Measurements from ENCODE around the gene APBB2.

APBB2 gene

DNA sequence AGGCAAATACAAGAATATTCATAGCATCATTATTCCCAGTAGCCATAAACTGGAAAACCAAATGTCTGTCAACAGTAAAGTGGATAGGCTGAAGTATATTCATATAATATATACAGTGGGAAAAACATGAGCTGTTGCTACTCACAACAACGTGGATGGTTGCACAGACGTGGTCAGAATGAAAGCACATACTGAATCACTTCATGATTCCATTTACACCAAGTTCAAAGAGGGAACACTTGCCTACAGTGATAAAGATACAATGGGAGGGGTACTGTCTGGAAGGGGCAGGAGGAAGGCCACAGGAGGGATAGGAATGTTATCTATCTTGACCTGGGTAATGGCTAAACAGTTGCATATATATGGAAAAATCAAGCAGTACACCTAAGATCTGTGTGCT lies 25.3 kb downstream of the APBB2 start:
- DNase-seq (ENCODE audit: low read depth), result no peak

DNA sequence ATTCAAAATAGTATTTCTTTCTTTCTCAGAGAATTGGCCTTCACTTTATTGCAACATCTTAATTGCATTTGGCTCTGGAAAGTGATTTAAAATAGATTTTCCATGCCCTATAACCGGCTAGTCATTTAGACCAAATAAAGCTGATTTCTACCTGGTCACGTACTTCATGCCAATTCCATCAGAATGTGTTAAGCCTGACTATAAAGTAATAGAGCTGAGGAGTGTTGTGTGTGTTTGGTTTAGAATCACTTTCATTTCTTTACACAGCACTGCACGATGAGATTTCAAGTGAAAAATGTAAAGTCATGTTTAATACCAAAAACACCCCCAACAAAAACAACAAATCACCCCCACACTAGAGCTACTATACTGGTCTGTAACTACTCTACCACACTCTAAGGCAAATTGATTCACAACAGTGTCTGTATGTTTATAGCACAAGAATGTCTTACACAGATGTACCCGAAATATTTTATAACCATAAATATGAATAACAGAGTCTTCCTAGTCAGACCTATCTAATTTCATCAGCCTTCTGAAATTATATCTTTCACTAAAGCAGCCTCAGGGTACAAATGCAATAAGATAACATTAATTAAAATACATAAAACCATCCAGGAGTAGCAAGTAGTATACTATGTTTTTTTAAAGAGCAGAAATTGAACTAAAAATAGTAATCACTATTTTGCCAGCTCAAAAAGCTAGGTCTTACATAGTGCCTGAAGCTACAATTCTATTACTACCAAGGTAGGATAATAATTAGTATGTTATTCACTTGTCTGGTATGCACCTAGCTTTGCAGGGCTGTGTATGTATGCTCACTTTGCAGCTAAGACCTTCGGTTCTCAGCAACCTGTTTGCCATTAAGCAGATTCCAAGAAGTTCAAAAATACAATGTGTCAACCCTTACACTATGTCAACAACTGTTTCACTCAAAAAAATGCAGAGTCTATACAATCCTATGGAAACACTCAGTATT lies 28.4 kb downstream of the APBB2 start:
- no peak for DNase-seq (ENCODE audit: low read depth)

DNA sequence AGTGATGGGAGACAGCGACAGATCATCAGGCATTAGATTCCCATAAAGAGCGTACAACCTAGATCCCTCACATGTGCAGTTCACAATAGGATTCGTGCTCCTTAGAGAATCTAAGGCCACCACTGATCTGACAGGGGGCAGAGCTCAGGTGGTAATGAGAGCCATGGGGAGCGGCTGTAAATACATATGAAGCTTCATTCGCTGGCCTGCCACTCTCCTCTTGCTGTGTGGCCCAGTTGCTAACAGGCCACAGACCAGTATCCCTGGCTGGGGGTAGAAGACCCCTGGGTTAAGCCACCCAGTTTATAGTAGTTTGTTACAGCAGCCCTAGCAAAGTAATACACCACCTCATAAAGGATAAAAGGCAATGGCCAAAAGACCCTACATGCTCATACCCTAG lies 30.3 kb downstream of the APBB2 start:
- no peak for DNase-seq (ENCODE audit: low read depth)

DNA sequence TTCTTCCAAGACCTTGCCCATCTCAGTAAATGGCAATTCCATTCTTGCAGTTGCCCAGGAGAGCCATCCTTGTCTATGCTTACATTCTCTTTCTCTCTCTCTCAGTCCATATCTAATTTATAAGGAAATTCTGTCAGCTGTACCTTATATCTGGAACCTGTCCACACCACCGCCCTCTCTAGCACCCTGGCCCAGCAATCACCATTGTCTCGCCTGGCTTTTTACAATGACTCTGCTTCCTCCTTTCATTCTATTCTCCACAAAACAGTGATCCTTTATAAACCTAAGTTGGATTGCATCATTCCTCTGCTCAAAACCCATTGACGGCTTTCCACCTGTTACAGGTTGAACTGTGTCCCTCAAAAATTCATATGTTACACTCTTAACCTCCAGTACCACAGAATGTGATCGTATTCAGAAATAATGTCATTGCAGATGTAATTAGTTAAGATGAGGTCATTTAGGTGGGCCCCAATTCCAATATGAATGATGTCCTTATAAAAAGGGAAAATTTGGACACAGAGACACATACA lies 31.3 kb downstream of the APBB2 start:
- DNase-seq (ENCODE audit: low read depth), result no peak

DNA sequence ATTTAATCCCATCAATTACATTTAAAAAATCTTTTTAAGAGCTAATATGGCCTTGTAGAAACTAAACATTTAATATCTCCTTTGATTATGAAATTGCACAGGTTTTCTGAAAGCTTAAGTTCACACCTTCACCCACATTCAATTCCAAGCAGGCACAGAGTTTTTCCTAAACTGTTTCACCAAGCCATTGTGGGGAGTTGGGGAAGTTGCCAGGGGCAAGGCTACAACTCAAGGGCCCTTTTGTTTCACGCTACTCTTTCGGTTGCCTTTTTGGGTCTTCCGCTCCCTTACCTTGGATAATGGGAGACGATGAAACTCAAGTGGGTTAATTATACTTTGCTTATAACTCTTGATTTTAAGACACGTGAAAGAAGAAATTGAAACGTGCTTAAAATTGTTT lies 33.3 kb downstream of the APBB2 start:
- no peak for DNase-seq (ENCODE audit: low read depth)

DNA sequence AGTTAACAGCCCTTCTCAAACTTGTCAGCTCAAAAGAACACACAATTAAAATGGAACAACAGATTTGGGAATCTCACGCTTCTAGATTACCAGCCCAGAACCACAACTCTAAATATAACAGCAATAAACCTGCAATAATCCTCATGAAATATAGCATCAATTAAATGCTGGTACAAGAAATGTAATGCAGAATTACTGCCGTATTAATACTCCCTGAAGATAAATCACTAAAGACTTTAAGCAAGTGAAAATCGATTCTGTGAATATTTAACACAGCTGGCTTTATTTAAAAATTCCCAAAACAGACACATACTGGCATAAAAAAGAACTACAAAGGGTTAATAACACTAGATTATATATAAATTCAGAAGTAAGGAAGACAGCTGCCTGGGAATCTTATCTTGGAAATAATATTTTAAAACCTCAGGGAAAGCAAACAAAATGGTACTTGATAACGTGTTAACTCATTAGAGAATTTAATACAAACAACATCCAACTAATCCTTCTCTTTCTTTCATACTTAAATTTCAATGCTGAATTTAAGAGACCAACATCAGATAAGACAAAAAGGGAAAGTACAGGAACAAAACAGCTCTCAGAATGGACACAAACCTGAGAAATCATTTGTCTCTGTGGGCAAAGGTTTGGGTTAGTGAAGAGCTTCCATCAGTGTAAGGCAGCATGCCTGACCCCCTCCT lies 34.7 kb downstream of the APBB2 start:
- DNase-seq (ENCODE audit: low read depth), result no peak

DNA sequence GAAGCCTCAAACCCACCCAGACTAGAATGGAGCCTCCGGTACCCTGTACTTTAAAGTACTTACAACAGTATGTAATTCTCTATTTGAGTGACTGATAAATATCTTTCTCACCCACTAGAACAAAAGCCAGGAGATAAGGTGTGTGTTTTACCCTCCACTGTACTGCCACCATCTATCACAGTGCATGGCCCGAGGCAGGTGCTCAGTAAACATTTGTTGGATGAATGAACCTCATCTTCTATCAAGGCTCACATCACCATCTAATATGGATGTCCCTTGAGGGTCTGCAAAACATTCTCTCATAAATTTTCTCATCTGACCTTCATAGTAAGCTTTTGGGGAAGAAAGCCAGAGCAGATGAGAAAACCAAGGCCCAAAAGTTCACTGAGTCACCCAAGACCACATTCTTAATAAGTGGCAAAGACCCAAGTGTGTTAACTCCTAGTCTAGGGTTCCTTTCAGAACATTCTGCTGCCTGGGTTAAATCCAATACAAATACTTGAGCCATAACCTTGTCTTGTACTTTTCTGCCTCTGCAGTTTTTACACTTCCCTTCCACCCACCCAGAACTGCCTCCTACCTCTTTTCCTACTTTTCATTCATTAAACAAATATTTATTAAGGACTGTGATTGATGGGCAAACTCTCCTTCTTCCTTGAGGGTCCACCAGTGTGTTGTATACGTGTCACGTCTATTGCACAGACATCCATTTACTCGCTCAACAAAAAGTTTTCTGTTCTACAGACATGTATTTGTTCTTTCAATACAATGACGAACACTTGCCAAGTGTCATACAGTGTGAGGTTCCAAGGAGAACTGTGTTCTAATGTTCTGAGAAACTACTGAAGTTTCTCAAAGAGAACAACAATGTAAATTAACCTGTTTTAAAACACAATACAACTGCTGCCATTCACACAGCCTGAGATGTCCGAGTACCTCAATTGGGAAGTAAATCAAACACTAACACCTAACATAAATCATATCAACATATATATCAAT lies 35.7 kb downstream of the APBB2 start:
- no peak for DNase-seq (ENCODE audit: low read depth)

DNA sequence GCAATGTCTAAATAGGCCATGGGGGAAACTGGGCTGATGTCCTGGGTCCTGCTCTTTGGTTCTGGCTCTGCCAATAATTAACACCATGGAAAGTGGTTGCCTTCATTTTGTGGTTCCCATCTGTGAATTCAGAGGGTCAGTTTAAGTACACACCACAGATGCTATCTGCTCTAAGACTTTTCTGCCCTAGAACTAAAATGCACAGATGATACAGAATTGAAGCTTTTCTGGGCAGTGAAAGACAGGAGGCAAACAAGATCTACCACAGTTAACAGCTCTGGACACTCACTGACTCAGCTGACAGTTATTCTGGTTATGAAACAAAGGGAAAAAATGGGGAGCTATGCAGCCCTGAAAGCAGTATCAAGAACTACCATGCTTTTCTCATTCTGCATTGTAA lies 37.3 kb downstream of the APBB2 start:
- no peak for DNase-seq (ENCODE audit: low read depth)

DNA sequence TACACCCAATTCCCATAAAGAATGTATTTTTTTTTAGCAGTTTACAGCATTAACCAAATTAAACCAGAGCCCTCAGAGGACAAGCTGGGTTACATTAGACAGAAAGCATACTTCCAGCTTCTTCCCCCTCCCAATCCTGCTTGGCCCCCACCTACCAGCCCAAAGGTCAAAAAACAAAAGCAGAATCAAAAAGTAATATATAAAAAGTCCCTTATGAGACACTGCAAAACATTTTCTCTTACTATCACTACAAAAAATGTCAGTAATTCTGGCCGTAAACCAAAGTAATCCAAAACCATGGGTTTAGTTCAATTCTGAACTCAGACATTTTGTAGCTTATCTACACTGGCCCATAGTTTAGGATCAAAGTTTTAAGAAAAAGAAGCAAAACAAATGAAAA lies 38.0 kb downstream of the APBB2 start:
- DNase-seq (ENCODE audit: low read depth), result no peak

DNA sequence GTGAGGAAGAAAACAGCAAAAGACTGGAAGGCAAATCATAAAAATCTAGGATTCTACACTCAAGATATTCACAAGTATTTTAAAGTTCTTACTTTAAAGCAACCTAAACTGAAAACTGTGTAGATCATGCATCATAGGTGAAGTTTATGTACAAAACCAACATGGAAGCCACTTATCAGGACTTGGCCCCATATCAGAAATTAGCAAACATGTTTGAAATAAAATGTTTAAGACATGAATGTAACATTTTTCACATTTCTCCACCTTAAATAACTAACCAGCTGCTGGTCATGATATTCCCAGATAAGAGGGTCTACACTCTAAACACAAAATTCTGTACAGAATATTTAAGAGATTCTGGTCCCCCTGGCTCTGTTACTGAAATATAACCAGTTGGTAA lies 38.5 kb downstream of the APBB2 start:
- no peak for DNase-seq (ENCODE audit: low read depth)

DNA sequence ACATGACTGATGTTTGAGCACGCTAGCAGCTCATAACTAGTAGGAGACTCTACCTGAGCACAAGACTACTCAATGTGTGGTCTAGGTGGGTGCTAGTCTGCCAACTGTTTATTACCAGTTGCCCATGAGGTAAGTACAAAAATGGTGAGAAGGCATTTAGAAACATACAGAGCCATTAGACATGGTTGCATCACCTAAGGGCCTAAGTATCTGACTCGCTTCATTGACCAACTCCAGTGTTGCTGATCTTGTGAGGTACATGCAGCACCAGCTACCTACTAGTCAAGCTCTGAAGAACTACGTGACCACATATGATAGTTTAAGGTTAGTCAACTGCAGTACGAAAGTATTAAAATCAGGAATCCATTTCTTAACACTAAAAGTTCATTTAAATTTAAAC lies 39.9 kb downstream of the APBB2 start:
- no peak for DNase-seq (ENCODE audit: low read depth)

DNA sequence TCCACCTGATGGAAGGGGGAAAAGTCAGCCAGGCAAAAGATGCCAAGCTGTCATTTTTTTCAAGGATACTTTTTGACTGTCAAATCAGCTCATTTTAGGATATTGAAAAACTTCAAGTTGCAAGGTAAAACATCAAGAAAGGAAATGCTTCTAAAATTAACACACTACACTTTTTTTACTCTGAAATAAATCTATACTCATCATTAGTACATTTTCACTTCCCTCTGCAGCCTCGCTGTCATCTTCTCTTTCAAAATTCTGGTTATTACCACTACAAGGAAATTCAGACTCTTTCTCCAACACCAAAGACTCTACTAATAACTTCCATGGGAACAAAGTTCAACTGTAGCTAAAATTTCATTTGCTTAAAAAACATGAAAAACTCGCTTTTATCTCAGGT lies 41.6 kb downstream of the APBB2 start:
- DNase-seq (ENCODE audit: low read depth), result no peak

DNA sequence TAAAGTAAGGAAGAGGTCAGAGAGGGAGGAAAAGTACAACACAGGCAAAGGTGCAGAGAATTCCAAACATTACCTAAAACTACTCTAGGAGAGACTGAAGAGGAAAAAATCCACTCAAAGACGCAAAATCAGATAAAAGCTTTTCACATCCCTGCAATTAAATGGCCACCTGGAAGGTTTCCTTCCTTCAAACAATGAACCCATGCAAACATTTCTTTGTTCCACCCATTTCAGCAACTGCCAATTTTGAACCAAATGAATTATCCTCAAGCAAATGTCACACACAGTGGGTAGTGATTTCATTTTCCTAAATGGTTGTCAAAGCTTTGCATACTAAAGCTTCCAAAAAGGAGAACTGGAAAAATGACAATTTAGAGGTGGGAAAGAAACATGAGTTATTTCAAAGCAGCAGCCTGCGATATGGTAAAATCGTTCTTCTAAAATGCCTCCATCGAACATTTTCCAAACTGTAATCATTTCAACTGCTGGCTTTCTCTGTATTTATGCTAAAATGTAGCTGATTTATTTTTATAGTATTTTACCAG lies 45.0 kb downstream of the APBB2 start:
- no peak for DNase-seq (ENCODE audit: low read depth)

DNA sequence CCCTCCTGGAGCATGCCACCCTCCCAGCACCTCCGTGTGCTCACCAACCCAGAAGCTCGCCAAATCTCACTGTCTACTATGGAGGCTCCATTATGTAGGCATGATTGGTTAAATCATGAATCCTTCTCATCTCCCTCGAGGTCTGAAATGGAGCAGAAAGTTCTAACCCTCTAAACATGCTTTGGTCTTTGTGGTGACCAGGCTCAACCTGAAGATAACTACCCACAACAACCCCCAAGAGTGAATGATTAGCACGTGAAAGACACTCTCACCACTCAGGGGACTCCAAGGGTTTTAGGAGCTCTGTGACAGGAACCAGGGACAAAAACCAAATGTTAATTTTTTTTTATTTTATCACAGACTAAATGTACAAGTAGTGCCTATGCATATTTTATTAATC lies 47.2 kb downstream of the APBB2 start:
- no peak for DNase-seq (ENCODE audit: low read depth)

DNA sequence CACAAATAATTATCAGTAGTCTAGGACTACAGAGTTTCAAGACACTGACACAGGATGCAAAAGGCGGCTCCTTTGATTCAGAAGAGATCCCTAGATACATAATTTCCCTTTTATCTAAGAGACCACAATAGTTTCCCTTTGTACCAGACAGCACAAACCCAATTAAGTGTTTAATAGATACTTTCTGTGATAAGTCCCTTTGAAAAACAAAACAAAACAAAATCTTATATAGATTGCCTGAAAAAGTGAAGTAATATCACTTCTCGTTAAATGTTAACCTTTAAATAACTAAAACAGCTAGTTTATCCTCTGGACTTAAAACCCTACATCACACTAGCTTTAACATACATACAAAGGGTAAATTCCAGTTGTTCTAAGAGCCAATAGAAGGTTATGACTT lies 49.9 kb downstream of the APBB2 start:
- DNase-seq (ENCODE audit: low read depth), result no peak

DNA sequence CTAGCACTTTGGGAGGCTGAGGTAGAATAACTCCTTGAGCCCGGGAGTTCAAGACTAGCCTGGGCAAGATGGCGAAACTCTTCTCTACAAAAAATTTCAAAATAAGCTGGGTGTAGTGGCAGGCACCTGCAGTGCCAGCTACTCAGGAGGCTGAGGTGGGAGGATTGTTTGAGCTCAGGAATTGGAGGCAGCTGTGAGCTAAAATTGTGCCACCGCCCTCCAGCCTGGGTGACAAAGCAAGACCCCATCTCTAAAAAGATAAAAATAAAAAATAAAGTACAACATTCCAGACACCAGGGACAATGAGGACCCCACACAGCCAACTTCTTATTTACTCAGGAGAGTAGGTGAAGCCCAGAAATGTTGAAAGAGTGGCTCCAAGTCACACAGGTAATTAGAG lies 53.0 kb downstream of the APBB2 start:
- no peak for DNase-seq (ENCODE audit: low read depth)

DNA sequence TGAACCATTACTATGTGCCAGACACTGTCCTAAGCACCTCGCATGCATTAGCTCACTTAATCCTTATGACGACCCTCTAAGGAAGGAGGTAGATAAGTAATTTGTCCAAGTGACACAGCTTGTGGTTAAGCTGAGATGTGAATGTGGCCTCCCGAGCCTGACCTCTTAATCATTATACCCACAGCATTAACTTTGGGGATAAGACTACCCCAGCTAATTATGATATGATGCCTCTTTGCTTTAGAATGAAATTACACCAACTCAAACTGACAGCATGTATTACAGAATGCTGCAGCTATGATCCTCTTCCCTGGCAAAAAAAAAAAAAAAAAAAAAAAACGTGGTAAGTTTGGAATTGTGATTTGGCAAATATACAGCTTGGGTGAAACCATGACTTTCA lies 53.5 kb downstream of the APBB2 start:
- DNase-seq (ENCODE audit: low read depth), result no peak

DNA sequence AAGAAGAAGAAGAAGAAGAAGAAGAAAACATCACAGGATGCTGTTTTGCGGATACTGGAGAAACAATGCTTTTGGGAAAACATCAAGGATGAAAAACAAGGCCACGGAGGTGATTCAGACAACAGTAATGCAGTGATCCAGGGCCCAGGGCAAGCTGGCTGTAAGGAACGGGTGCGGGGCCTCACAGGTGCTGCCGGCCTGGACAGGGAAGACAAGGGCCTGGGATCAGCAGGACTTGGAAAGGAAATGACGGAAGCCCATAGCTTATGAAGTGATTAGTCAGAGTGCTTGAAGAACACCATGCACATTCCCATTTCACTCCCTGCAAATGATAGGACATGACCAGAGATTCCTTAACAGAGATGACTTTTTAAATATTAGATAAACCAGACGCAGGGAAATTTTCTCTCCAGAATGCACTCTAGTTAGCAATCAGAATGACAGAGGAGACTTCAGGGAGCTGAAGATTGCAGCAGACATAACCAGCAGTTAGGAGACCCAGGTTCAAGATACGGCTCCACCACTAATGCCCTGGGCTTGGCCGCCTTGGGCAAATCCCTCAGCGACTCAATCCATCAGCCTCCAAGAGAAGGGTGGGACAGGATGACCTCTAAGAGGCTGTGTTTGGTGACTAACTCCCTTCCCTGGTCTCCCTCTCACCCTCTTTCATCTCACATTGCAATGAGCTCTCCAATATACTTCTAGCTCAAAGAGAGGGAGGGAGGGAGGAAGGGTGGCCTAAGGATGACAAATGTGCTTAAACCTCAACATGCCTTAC lies 54.1 kb downstream of the APBB2 start:
- DNase-seq (ENCODE audit: low read depth), result no peak

DNA sequence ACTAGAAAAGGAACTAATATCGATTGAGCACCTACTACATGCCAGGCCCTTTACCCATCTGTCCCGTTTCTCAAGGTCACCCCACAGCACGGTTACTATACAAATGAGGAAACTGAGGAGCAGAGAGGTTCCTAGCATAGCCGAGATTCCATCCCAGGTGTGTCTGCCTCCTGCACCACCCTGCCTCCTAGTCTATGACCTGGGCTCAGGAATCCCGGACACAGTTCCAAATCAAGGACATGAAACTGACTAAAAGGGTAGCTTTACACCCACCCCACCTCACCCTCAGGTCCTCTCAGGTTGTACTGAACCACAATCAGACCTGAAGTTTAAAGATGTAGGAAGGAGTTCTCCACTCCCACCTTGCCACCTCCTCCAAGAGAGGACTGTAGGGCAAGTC lies 55.6 kb downstream of the APBB2 start:
- no peak for DNase-seq (ENCODE audit: low read depth)

DNA sequence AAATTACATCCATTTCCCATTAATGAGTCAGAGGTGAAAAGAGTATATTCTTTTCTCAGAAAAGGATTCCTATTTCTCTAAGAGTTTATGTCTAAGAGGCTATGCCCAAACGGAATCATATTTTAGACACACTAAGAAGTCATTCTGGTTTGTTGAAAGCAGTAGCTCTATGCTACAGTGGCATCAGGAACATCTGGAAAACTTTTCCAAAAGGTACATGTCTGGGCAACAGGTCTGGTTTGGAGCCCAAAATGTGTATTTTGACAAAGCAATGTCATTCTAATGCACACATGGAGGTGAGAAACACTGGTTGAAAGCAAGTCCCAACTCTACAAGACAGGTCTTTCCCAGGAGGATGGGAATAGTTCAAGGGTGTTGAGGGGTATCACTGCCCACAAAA lies 56.1 kb downstream of the APBB2 start:
- no peak for DNase-seq (ENCODE audit: low read depth)

DNA sequence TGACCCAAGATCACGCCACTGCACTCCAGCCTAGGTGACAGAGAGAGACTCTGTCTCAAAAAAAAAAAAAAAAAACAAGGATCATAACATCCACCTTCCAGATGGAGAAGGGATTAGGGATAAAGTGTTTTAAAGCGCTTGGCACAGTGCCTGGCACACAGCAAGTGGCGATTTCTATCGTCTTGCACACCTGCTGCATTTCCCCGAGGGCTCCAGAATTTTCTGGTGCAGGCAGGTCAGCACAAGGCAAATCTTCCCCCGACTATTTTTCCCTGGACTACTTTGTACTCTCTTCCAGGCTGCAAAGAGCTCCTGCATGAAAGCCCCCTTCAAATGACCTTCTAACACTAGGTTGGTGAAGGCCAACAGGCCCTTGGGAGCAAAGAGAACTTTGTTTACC lies 57.3 kb downstream of the APBB2 start:
- no peak for DNase-seq (ENCODE audit: low read depth)

All from stimulated activated CD8-positive, alpha-beta memory T cell treated with anti-CD3 and anti-CD28 coated beads, Interleukin-12 subunit alpha, Interleukin-12 subunit beta, amount 100 ng/mL, for 4 hours (primary cell).